GM19463 (cell line): ENCODE data around the gene BSN.

Experiments used
- ATAC-seq: cut with Tn5 transposase; IDR thresholded peaks from one replicate; pipeline ENCODE4 v1.9.1; 2021; ENCODE audit warnings: mild to moderate bottlenecking, moderate library complexity; ENCODE audit not compliant: unreplicated experiment

Gene BSN

GRCh38 chr3:49593041-49593440 lies 38.8 kb downstream of the BSN start:
- no peak for ATAC-seq

DNA sequence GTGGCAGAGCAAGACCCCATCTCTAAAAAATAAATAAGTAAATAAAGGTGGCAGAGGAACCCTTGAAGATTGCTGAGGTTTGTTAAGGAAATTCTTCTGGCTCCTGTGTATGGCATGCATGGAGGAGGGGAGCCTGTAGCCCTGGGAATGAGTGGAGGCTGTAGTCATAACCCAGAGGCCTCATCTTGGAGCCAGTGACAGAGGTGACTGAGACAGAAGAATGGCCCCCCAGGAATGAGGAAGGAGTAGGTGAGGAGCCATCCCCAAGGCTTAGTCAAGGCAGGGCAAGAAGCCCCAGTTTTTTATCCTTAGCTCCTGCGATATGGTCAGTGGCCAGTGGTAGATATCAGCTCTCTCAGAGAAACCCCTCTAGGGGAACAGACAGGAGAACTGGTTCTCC lies 46.5 kb downstream of the BSN start:
- ATAC-seq, result no peak

- no peak for ATAC-seq
Measured at GRCh38 chr3:49601358-49602048, 47.2 kb downstream of the BSN start.

DNA sequence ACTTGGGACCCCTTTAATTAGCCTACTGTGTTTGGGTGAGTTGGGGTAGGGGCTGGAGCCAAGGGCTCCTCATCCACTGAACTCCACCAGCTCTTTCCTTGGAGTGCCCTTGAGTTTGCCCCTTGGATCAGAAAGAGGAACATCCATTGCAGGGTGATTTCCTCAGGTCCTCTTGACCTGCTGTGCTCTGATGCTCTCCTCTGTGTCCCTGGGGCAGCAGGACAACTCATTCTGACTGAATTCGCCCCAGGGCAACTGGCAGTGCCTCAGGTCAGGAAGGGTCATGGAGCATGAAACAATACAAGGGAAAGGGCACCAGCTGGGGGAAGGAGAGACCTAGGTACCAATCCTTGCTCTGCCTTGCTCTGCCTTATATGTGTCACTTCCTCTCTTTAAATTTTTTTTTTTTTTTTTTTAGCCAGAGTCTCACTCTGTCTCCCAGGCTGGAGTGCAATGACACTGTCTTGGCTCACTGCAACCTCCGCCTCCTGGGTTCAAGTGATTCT lies 47.8 kb downstream of the BSN start:
- ATAC-seq, result no peak

- ATAC-seq, result no peak
Measured at GRCh38 chr3:49602877-49603411, 48.7 kb downstream of the BSN start.

DNA sequence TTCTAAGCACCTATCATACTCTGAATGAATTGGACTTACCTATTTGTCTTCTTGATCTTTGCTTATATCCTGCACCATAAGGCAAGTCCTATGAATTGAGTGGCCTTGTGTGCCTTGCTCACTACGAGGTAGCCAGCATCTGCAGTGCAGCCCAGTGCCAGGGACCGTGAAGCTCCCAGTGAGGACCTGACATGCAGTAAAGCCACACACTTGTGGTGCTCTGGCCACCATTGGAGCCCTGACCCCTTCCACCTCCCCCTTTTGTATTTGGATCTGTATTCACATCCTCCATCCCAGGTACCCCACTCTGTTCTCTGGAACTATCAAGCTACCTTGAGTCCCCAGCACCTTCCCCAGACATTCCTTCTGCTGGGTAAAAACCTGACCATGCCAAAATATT lies 52.1 kb downstream of the BSN start:
- ATAC-seq, result no peak

DNA sequence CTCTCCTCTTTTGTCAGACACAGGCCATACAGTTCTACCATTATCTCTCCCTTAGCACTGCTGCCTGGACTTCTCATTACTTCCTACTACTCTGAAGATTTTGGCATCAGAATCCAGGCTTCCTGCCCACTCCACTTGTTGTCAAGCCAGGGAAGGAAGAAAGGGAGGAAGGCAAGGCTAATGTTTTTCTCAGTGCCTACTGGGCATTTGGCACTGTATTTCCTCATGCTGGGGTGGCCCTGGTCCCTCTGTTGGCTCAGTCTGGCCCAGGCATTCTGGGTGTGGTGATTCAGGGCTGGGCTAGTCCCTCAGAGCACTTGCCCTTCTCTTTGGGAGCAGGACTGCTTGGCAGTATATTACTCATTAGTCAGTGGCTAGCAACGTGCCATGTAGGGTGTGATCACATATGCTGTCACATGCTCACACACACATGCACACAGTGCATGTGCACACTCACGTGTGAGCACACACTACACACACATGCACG lies 52.9 kb downstream of the BSN start:
- no peak for ATAC-seq

DNA sequence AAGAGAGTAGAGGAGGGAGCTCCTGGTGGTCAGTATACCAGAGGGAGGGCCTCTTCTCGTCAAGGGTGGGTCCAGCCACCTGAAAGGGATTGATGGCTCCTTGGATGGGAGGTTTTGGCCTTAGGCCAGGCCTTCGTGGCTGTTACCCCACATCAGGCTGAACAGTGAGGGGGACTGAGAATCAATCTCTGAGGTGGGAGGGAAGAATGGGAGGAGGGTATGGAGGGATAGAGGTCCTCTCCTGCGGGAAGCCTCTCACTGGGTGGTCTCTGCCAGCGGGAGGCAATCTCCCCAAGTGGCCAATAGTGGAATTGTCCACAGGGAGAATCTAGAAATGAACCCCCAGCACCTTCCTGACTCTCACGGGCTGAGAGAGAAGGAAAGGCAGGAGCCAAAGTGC lies 53.5 kb downstream of the BSN start:
- ATAC-seq, result no peak

DNA sequence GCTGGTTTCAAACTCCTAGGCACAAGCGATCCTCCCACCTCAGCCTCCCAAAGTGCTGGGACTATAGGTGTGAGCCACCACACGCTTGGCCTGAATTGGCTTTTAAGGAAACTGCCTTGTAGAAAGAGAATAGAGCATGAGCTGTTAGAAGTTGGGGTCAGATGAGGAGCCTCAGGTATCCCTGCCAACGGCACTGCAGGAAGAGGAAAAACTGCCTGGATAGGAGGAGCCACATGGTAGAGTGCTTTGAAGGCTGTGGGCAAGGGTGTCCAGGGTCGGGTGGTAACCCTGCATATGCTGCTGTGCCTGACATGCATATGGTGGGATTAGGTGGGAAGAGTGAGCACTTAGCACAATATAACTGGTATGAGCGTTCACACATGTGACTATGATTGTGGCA lies 55.0 kb downstream of the BSN start:
- ATAC-seq, result no peak

DNA sequence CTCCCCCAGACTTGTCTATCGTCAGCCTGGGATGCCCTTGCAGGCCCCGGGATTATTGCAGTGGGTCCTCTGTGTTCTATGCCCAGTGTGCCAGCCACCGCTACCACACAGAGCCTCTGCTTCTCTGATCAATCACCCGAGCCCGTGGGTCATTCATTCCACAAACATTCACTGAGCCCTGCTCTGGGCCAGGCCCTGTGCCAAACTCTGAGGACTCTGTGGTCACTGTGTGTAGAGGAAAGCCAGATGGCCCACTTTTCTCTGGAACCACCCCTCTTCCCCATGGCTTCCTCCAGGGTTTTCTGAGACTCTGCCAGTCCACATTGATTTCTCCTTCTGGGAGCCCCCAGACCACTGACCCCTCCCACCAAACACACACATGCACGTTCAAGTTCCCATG lies 55.5 kb downstream of the BSN start:
- ATAC-seq, result no peak

DNA sequence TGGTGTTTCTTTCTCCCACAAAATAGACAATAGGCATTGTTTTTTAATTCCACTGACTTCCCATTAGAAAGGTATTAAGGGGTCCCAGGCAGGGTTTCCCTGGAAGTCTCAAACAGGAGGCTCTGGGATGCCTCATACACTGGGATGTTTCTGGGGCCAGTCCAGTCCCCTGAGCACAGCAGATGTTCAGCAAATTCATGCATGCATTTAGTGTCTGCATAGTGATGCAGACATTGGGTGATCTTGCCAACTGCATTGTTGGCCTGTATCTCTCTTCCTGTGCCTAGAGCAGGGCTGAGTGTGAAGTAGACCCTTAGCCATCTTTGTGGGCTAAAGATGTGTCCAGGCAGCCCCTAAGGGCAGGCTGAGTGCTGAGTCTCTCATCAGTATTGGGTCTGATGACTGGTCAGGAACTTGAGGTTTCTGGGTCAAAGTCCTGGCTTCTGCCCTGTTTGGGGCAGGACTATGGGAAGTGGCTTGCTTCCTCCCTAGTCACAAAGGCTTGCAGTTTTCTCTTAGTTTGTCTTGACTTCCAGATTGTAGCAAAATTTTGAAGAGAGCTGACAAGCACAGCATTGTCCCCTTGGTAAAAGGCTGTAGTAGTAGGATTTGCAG lies 56.5 kb downstream of the BSN start:
- ATAC-seq, result no peak

- ATAC-seq, result no peak
Measured at GRCh38 chr3:49611291-49611690, 57.0 kb downstream of the BSN start.

- no peak for ATAC-seq
Measured at GRCh38 chr3:49611719-49612118, 57.4 kb downstream of the BSN start.

DNA sequence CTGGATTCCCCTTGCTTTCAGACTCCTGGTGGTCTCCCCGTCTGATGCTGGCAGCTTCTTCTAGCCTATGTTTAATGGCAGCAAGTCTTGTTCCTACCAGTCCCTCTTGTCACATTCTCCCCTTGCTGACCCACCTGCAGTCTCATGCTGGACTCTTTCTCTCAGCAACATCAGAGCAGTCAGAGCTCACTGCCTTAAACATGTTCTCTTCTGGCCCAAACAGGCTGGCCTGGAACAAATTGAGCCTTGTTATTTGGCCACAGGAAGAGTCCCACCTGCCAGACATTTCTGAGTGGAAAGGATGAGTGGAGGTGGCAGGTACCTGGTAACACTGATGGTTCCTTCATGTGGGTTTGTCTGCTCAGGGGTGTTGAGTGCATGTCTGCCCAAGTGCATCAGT lies 60.7 kb downstream of the BSN start:
- no peak for ATAC-seq

GRCh38 chr3:49616061-49616460 lies 61.8 kb downstream of the BSN start:
- ATAC-seq, result no peak

- no peak for ATAC-seq
Measured at GRCh38 chr3:49616491-49616941, 62.2 kb downstream of the BSN start.

- ATAC-seq, result no peak
Measured at GRCh38 chr3:49617390-49618013, 63.2 kb downstream of the BSN start.

- ATAC-seq, result no peak
Measured at GRCh38 chr3:49618412-49618811, 64.1 kb downstream of the BSN start.

- ATAC-seq, result no peak
Measured at GRCh38 chr3:49619649-49620048, 65.4 kb downstream of the BSN start.

DNA sequence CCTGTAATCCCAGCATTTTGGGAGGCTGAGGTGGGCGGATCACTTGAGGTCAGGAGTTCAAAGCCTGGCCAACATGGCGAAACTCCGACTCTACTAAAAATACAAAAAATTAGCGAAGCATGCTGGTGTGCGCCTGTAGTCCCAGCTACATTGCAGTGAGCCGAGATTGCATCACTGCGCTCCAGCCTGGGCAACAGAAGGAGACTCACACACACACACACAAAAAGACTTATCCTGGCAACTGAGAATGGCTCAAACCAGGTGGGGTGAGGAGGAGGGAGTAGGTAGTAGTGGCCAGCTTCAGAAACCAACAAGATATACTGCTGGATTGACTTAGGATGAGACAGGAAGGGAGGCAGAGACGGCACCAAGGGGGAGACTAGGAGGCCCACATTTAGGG lies 66.5 kb downstream of the BSN start:
- ATAC-seq, result no peak

DNA sequence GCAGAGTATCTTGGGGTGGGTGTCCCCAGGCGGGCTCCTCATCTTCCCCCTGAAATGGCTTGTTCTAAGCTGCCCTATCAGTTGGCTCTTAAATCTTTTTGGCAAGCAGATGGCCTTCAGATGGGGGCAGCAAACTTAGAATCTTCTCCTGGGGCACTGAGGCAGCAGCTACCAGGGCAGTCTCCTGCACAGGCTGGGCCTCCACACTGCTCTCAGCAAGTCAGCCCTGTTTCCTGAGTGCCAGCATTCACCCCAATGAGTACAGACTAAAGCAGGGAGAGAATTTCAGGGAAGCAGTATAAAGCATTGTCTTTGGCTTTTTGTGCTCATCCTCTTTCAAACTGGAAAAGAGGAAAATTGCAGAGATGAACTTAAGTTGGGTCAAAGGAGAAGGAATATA lies 68.8 kb downstream of the BSN start:
- no peak for ATAC-seq

GRCh38 chr3:49625071-49625470 lies 70.8 kb downstream of the BSN start:
- no peak for ATAC-seq
